Neural cell (in vitro differentiated cells): ENCODE results near the gene MYBPC1. TPM values are rescaled to one million over a fixed set of nuclear protein-coding genes. Genes with fewer than 3 reads are reported as not detected.

Experiments
- H2AFZ ChIP-seq: fragments of 200-600, 300-800 bp; sonication (generic), shearing (Covaris generic); 2 replicates; pipeline ENCODE4 v1.6.0; 2014; ENCODE audit warnings: low read depth, mild to moderate bottlenecking, antibody characterized with exemption, low read length, moderate library complexity
- H3F3A ChIP-seq: fragments of 200-600 bp; shearing (Covaris generic); 2 replicates; pipeline ENCODE4 v1.6.1; 2016; ENCODE audit warnings: mild to moderate bottlenecking, moderate library complexity, mixed read lengths, antibody characterized with exemption, low read length; ENCODE audit not compliant: insufficient read depth, poor library complexity, severe bottlenecking
- H3K27ac ChIP-seq: fragments of 200-600, 300-800 bp; sonication (generic), shearing (Covaris generic); 2 replicates; pipeline ENCODE4 v1.5.1; 2014; ENCODE audit warnings: mild to moderate bottlenecking, low read length, moderate library complexity
- H3K27me3 ChIP-seq: fragments of 300-800, 200-600 bp; sonication (generic), shearing (Covaris generic); 2 replicates; pipeline ENCODE4 v1.6.0; 2014; ENCODE audit warnings: mild to moderate bottlenecking, low read depth, low read length, moderate library complexity; ENCODE audit not compliant: insufficient read depth
- H3K36me3 ChIP-seq: fragments of 300-800, 200-600 bp; sonication (generic), shearing (Covaris generic); 2 replicates; pipeline ENCODE4 v1.5.1; 2014; ENCODE audit warnings: mild to moderate bottlenecking, antibody characterized with exemption, low read length, moderate library complexity; ENCODE audit not compliant: insufficient read depth
- H3K4me2 ChIP-seq: fragments of 300-800, 200-600 bp; sonication (generic), shearing (Covaris generic); 2 replicates; pipeline ENCODE4 v1.6.0; 2014; ENCODE audit warnings: mild to moderate bottlenecking, low read length
- H3K4me3 ChIP-seq: fragments of 300-800, 200-600 bp; sonication (generic), shearing (Covaris generic); 2 replicates; pipeline ENCODE4 v1.5.1; 2014; ENCODE audit warnings: mild to moderate bottlenecking, low read length, moderate library complexity
- H3K79me2 ChIP-seq: fragments of 200-600 bp; shearing (Covaris generic); replicated peaks from 2 replicates; pipeline ENCODE4 v1.6.0; 2014; ENCODE audit warnings: mild to moderate bottlenecking, low read length, moderate library complexity; ENCODE audit not compliant: insufficient read depth
- H3K9ac ChIP-seq: fragments of 300-800, 200-600 bp; sonication (generic), shearing (Covaris generic); 2 replicates; pipeline ENCODE4 v1.6.1; 2016; ENCODE audit warnings: mild to moderate bottlenecking, low read length, mixed read lengths
- H3K9me2 ChIP-seq: fragments of 200-600 bp; shearing (Covaris generic); 2 replicates; pipeline ENCODE4 v1.6.1; 2016; ENCODE audit warnings: mild to moderate bottlenecking, low read length, mixed read lengths; ENCODE audit not compliant: insufficient read depth
- H3K9me3 ChIP-seq: fragments of 200-600, 300-800 bp; sonication (generic), shearing (Covaris generic); 2 replicates; pipeline ENCODE4 v1.6.1; 2016; ENCODE audit warnings: mild to moderate bottlenecking, mixed run types, low read length, moderate library complexity, mixed read lengths
- H4K20me1 ChIP-seq: fragments of 200-600 bp; shearing (Covaris generic); 2 replicates; pipeline ENCODE4 v1.6.1; 2016; ENCODE audit warnings: mild to moderate bottlenecking, mixed run types; ENCODE audit not compliant: insufficient read depth
- CTCF ChIP-seq: fragments of 450-650 bp; IDR thresholded peaks from 2 replicates; pipeline ENCODE4 v1.5.1; 2014; ENCODE audit warnings: antibody characterized with exemption, mild to moderate bottlenecking, moderate library complexity; ENCODE audit not compliant: poor library complexity, severe bottlenecking
- EP300 ChIP-seq: fragments of 450-650 bp; conservative IDR thresholded peaks from 2 replicates; pipeline ENCODE4 v1.6.1; 2014; ENCODE audit warnings: antibody characterized with exemption, mild to moderate bottlenecking, moderate library complexity; ENCODE audit not compliant: poor library complexity, severe bottlenecking
- EZH2 ChIP-seq: fragments of 200-600, 300-800 bp; shearing (Covaris generic), sonication (generic); IDR thresholded peaks from 2 replicates; pipeline ENCODE4 v1.6.1; 2014; ENCODE audit warnings: antibody characterized with exemption, low read length, borderline replicate concordance, mild to moderate bottlenecking; ENCODE audit not compliant: insufficient read depth, poor library complexity, severe bottlenecking
- MXI1 ChIP-seq: fragments of 450-650 bp; conservative IDR thresholded peaks from 2 replicates; pipeline ENCODE4 v1.6.1; 2014; ENCODE audit warnings: antibody characterized with exemption, mild to moderate bottlenecking; ENCODE audit not compliant: poor library complexity, severe bottlenecking
- POLR2AphosphoS5 ChIP-seq: IDR thresholded peaks from 2 replicates; pipeline ENCODE4 v1.6.1; 2012
- RAD21 ChIP-seq: fragments of 450-650 bp; conservative IDR thresholded peaks from 2 replicates; pipeline ENCODE4 v1.6.1; 2014; ENCODE audit warnings: antibody characterized with exemption, mild to moderate bottlenecking, moderate library complexity
- REST ChIP-seq: IDR thresholded peaks from 2 replicates; pipeline ENCODE4 v1.6.1; 2012; ENCODE audit warnings: borderline replicate concordance
- SMC3 ChIP-seq: fragments of 450-650 bp; conservative IDR thresholded peaks from 2 replicates; pipeline ENCODE4 v1.6.1; 2014; ENCODE audit warnings: antibody characterized with exemption, mild to moderate bottlenecking, moderate library complexity; ENCODE audit not compliant: poor library complexity
- TAF1 ChIP-seq: IDR thresholded peaks from 2 replicates; pipeline ENCODE4 v1.6.1; 2012; ENCODE audit warnings: low read depth
- polyA plus RNA-seq: library from polyadenylated mRNA; depleted of rRNA; stranded (reverse); fragments of >200 nt; gene quantifications from 2 replicates; pipeline ENCODE4 v1.2.3, GENCODE V29; 2014

The MYBPC1 gene
- polyA plus RNA-seq, 1 donor from 2014 or later: not detected

GRCh38 chr12:101647711-101648110 lies 52.9 kb downstream of the MYBPC1 start:
- no peaks in the 10 kb centered on the region for H3K36me3 ChIP-seq
- peaks cover 9% of the 10 kb centered on the region for H3K27me3 ChIP-seq
- no peaks in the 10 kb centered on the region for H3K9me3 ChIP-seq
- no peak for TF ChIP-seq REST
- TF ChIP-seq EP300: no peak
- TF ChIP-seq RAD21: no peak
- H3K9me2 ChIP-seq: no peaks in the 10 kb centered on the region
- H3K79me2 ChIP-seq: no peaks in the 10 kb centered on the region
- H2AFZ ChIP-seq: no peak overlapping the region
- no peak overlapping the region for H3K4me3 ChIP-seq
- no peaks in the 10 kb centered on the region for H3F3A ChIP-seq
- H4K20me1 ChIP-seq: no peaks in the 10 kb centered on the region
- no peak overlapping the region for H3K9ac ChIP-seq
- H3K4me2 ChIP-seq: no peak overlapping the region
- H3K27ac ChIP-seq: no peak overlapping the region

GRCh38 chr12:101648195-101648594 lies 53.4 kb downstream of the MYBPC1 start:
- no peaks in the 10 kb centered on the region for H3K36me3 ChIP-seq
- TF ChIP-seq REST: no peak
- TF ChIP-seq TAF1: no peak
- no peak for TF ChIP-seq EP300
- no peak for TF ChIP-seq POLR2AphosphoS5
- no peak for TF ChIP-seq SMC3
- no peak for TF ChIP-seq CTCF
- no peak for TF ChIP-seq MXI1
- no peak for TF ChIP-seq RAD21
- no peak for TF ChIP-seq EZH2
- H3K4me2 ChIP-seq: no peak overlapping the region
- no peak overlapping the region for H3K27ac ChIP-seq
- H3K9me3 ChIP-seq: no peaks in the 10 kb centered on the region
- H4K20me1 ChIP-seq: no peaks in the 10 kb centered on the region
- no peak overlapping the region for H3K4me3 ChIP-seq
- peaks cover 5% of the 10 kb centered on the region for H3K27me3 ChIP-seq
- H3K9me2 ChIP-seq: no peaks in the 10 kb centered on the region
- no peak overlapping the region for H2AFZ ChIP-seq
- no peaks in the 10 kb centered on the region for H3F3A ChIP-seq
- no peaks in the 10 kb centered on the region for H3K79me2 ChIP-seq
- H3K9ac ChIP-seq: no peak overlapping the region
